ENCODE measurements around the gene NR1H4. TPM values are rescaled to one million over a fixed set of nuclear protein-coding genes. Genes with fewer than 3 reads are reported as not detected.
"Not testable (repeated sequence)": the region's sequence is repeated elsewhere in the genome, so short reads cannot be mapped to it uniquely, and the experiment has no call there.

NR1H4 gene
- total RNA-seq, 1 donor from 2014 or later: not detected

- DNase-seq (ENCODE audit: extremely low read depth, low read depth, low spot score): no peak
These were observed 91.3 kb downstream of the NR1H4 start for GRCh38 chr12:100564905-100565467.

GRCh38 chr12:100565987-100566545, 92.4 kb downstream of the NR1H4 start:
- DNase-seq (ENCODE audit: extremely low read depth, low read depth, low spot score): no peak

DNA sequence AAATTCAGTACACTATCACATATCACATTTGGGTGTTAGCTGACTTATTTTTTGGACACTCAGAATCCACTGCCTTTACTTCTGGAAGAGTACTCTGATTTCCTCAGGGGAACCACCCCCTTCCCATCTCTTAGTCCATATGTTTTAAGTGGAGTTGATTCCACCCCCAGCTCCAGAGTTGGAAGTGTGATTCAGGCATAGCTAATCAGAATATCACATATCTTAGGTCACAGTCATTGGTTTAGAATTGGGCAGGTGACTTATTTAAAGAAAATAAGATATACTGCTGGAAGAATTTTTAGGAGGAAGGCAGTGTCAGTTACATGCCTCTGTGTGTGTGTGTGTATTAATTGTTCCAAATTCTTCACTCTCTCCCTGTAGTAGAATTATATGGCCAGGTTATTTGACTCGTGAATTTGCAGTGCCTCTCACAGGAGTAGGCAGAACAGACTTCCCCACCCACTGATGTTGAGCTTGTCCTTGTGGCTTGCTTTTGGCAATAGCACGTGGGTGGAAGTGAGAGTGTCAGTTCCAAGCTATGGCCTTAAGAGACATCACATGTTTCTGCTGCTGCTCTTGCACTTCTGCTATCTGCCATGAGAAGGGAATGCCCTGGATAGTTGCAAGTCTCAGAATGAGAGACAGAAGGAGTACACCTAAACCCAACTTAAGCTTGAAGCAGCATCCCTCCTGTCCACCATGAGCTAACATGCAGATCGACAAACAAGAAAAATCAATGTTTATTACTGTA, 93.4 kb downstream of the NR1H4 start:
- DNase-seq (ENCODE audit: extremely low read depth, low read depth, low spot score): no peak

DNA sequence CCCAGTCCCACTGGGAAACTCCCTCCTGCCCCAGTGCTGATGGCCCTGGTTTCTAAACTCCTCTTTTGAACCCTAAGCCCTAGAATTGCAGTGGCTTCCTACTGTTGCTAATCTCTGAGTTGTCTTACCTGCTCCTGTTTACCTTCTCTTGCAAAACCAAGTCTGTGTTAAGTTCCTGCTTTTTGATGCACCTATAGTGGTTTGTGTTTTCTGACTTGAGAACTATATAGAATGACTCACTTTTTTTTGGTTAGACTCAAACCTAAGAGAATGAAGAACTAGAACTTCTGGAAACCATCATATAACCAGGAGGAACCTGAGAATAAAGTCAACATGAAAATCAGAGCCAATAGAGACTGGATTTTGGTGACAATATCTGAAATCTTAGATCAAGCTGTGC, 94.3 kb downstream of the NR1H4 start:
- DNase-seq (ENCODE audit: extremely low read depth, low read depth, low spot score): no peak

GRCh38 chr12:100572184-100572583, 98.5 kb downstream of the NR1H4 start:
- DNase-seq (ENCODE audit: extremely low read depth, low read depth, low spot score): no peak

- DNase-seq (ENCODE audit: extremely low read depth, low read depth, low spot score): no peak
These were observed 99.9 kb downstream of the NR1H4 start, which contains the start of gene GAS2L3 for GRCh38 chr12:100573292-100574186. TSS of gene GAS2L3 (plus strand) at chr12:100573684. CDS start at chr12:100594905, 21,221 bp downstream.

- no peak for DNase-seq (ENCODE audit: extremely low read depth, low read depth, low spot score)
These were observed 100.8 kb downstream of the NR1H4 start for GRCh38 chr12:100574187-100575074.

- no peak for DNase-seq (ENCODE audit: extremely low read depth, low read depth, low spot score)
These were observed 102.8 kb downstream of the NR1H4 start for GRCh38 chr12:100576331-100577036.

GRCh38 chr12:100578923-100579322, 105.3 kb downstream of the NR1H4 start:
- DNase-seq (ENCODE audit: extremely low read depth, low read depth, low spot score): no peak

- no peak for DNase-seq (ENCODE audit: extremely low read depth, low read depth, low spot score)
These were observed 106.2 kb downstream of the NR1H4 start for GRCh38 chr12:100579844-100580243.

GRCh38 chr12:100584256-100584655, 110.6 kb downstream of the NR1H4 start:
- no peak for DNase-seq (ENCODE audit: extremely low read depth, low read depth, low spot score)

DNA sequence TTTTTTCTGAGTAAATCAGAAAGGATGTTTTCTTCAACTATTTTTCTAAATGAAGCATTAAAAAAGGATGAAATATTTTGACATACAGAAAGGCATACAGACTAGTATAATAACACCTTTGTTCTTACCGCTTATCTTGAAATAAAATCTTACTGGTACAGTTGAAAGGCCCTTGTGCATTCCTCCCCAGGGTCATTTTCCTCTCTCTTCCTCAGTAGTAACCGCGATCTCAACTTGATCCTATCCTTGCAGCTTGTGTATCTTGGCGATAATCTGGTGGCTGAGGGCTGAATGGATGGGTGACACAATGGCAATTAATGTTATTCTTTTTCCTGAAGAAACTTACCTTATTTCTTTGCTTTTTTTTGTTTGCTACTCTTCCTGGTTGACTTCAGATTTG, 118.3 kb downstream of the NR1H4 start:
- DNase-seq (ENCODE audit: extremely low read depth, low read depth, low spot score): no peak

DNA sequence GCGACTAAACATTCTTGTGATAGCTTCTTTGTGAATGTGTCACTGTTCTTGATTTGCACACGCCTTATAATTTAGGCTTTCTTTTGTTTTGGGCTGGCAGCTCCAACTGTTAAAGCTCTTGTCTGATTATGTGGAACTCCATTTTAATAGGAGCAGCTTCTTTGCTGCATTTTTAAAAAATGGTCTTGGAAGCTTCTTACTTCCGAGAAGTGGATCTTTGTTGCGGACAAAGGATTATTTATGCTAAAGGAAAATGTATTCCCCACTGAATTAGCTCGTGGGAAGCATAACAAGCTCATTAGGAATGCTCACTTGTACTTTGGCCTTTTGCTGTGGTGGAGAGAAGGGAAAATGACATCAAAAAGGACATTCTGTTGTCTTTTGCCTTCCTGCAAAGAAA, 119.8 kb downstream of the NR1H4 start:
- DNase-seq (ENCODE audit: extremely low read depth, low read depth, low spot score): no peak

DNA sequence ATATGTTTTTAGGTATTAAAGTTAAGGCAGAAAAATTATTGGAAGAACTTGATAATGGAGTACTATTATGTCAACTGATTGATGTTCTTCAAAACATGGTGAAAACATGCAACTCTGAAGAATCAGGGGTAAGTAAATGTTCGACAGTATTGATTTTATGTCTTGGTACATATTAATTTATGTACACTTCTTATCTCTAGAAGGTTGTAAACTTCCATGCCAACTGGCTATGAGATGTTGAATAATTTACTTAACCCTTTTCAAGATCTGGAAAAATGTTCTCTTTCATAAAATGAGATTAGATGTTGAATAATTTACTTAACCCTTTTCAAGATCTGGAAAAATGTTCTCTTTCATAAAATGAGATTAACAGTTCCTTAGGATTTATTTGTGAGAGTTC, 128.0 kb downstream of the NR1H4 start:
- no peak for DNase-seq (ENCODE audit: extremely low read depth, low read depth, low spot score)

DNA sequence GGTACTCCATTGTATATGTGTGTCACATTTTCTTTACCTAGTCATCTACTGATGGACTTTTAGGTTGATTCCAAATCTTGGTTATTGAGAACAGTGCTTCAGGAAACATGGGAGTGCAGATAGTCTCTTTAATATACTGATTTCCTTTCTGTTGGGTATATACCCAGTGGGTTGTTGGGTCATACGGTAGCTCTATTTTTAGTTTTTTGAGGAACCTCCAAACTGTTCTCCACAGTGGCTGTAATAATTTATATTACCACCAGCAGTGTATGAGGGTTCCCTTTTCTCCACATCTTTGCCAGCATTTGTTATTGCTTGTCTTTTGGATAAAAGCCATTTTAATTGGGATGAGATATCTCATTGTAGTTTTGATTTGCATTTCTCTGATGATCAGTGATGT, 129.3 kb downstream of the NR1H4 start:
- DNase-seq (ENCODE audit: extremely low read depth, low read depth, low spot score): not testable (repeated sequence)

GRCh38 chr12:100608776-100609175, 135.1 kb downstream of the NR1H4 start:
- DNase-seq (ENCODE audit: extremely low read depth, low read depth, low spot score): no peak

DNA sequence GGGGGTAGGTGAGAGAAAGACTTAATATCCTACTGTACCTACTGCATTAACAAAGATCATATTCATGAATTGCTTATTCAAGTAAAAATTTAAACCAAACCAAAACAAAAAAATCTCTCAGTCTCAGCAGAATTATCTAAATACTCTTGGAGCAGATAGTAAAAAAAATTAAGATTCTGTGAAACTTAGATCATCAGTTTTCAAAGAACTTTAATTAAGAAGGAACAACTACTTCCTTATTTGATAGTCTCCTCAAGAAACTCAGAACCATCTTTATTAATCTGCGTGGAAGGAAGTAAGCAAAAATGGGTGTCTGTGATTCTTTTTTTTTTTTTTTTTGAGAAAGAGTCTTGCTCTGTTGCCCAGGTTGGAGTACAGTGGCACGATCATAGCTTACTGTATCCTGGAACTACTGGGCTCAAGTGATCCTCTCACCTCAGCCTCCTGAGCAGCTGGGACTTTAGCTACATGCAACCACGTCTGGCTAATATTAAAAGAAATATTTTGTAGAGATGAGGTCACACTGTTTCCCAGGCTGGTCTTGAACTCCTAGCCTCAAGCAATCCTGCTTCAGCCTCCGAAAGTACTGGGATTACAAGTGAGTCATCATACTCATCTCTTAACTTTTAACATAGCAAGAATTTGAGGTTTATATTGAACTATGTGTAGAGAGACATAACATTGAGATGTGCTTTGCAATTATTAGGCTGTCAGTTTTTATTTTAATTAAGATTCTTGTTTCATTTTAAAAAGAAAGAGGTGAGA, 137.2 kb downstream of the NR1H4 start:
- no peak for DNase-seq (ENCODE audit: extremely low read depth, low read depth, low spot score)

GRCh38 chr12:100612606-100613005, 138.9 kb downstream of the NR1H4 start:
- DNase-seq (ENCODE audit: extremely low read depth, low read depth, low spot score): no peak

Measured in glomerular endothelial cell (primary cell).